Activated CD4-positive, CD25-positive, alpha-beta regulatory T cell treated with anti-CD3 and anti-CD28 coated beads, Interleukin-2, amount 50 U/mL, for 16 hours (primary cell): ENCODE data around the gene MPV17.
"Not testable (repeated sequence)": the region's sequence is repeated elsewhere in the genome, so short reads cannot be mapped to it uniquely, and the experiment has no call there.

ENCODE experiments used
- DNase-seq: peaks from one replicate; pipeline ENCODE4 v3.0.0-alpha.2; 2020; ENCODE audit warnings: low read depth, low spot score

MPV17 gene

GRCh38 chr2:27322766-27323595, at the start of gene MPV17:
Gene MPV17, minus strand, starts transcription at chr2:27323097. Its CDS starts 580 bp downstream, at chr2:27322517.
- peak; percentile 75 for DNase-seq

GRCh38 chr2:27370816-27371620, 48.1 kb upstream of the MPV17 start:
- DNase-seq, result no peak

GRCh38 chr2:27370026-27370815, 47.3 kb upstream of the MPV17 start, which contains the start of the genes EIF2B4 and SNX17:
Gene EIF2B4, minus strand, starts transcription at chr2:27370338. Its CDS starts 24 bp downstream, at chr2:27370314.
Gene SNX17, plus strand, starts transcription at chr2:27370616. Its CDS starts 128 bp downstream, at chr2:27370744.
- DNase-seq, result peak; percentile 99

GRCh38 chr2:27369471-27370025, 46.7 kb upstream of the MPV17 start:
- no peak for DNase-seq

- DNase-seq, result no peak
Measured at GRCh38 chr2:27363933-27364332, 41.0 kb upstream of the MPV17 start.

- no peak for DNase-seq
Measured at GRCh38 chr2:27362678-27363420, 40.0 kb upstream of the MPV17 start.

GRCh38 chr2:27356382-27357181, 33.7 kb upstream of the MPV17 start, which contains the start of gene GTF3C2:
Gene GTF3C2, minus strand, starts transcription at chr2:27356764. Its CDS starts 13,210 bp downstream, at chr2:27343554.
- peak; percentile 92 for DNase-seq

- no peak for DNase-seq
Measured at GRCh38 chr2:27356056-27356381, 33.1 kb upstream of the MPV17 start.

GRCh38 chr2:27354597-27354927, 31.7 kb upstream of the MPV17 start:
- no peak for DNase-seq

- no peak for DNase-seq
Measured at GRCh38 chr2:27353762-27354596, 31.1 kb upstream of the MPV17 start.

- DNase-seq, result not testable (repeated sequence)
Measured at GRCh38 chr2:27353386-27353761, 30.5 kb upstream of the MPV17 start.

- DNase-seq, result no peak
Measured at GRCh38 chr2:27351802-27352598, 29.1 kb upstream of the MPV17 start.

- DNase-seq, result no peak
Measured at GRCh38 chr2:27350106-27350693, 27.3 kb upstream of the MPV17 start.

GRCh38 chr2:27347641-27348040, 24.7 kb upstream of the MPV17 start:
- DNase-seq, result no peak

- DNase-seq, result no peak
Measured at GRCh38 chr2:27336173-27336572, 13.3 kb upstream of the MPV17 start.

- DNase-seq, result no peak
Measured at GRCh38 chr2:27335311-27335710, 12.4 kb upstream of the MPV17 start.

- DNase-seq, result no peak
Measured at GRCh38 chr2:27324720-27325119, 1.8 kb upstream of the MPV17 start.
